DND-41 (cell line): ENCODE measurements around the gene PTPRD.
A peak's percentile ranks its signal among the peaks of the same experiment; 100 is the strongest.

Source experiments
- ATAC-seq: fragments of 200-7000 bp; cut with Tn5 transposase; 3 replicates; pipeline ENCODE4 v1.9.1; 2021; ENCODE audit warnings: low read depth; ENCODE audit not compliant: insufficient read depth
- DNase-seq: peaks from one replicate; pipeline ENCODE4 v3.0.0-alpha.2; 2020
- H2AFZ ChIP-seq: 2 replicates; pipeline ENCODE4 v1.6.0; 2012; ENCODE audit warnings: low read depth, low read length
- H3K27ac ChIP-seq: 2 replicates; pipeline ENCODE4 v1.5.1; 2012; ENCODE audit warnings: low read length, inconsistent platforms
- H3K27me3 ChIP-seq: fragments of 200-600 bp; sonication (generic); 2 replicates; pipeline ENCODE4 v1.6.0; 2012; ENCODE audit warnings: low read length, mild to moderate bottlenecking, inconsistent platforms; ENCODE audit not compliant: insufficient read depth, poor library complexity
- H3K36me3 ChIP-seq: 2 replicates; pipeline ENCODE4 v1.5.1; 2012; ENCODE audit warnings: low read length, inconsistent platforms; ENCODE audit not compliant: insufficient read depth
- H3K4me1 ChIP-seq: 2 replicates; pipeline ENCODE4 v1.5.1; 2012; ENCODE audit warnings: mild to moderate bottlenecking, low read length; ENCODE audit not compliant: insufficient read depth
- H3K4me2 ChIP-seq: 2 replicates; pipeline ENCODE4 v1.6.0; 2012; ENCODE audit warnings: mild to moderate bottlenecking, moderate library complexity, low read length, inconsistent platforms; ENCODE audit not compliant: insufficient read depth
- H3K4me3 ChIP-seq, 2 experiments: fragments of 200-600 bp in 1 of 2; shearing (Covaris generic) in 1 of 2; 2 replicates each; pipeline ENCODE4 v1.5.1; 2012 to 2016; ENCODE audit warnings: inconsistent platforms in 2 of 2, low read length in 2 of 2, mild to moderate bottlenecking in 2 of 2, low read depth in 1 of 2, moderate library complexity in 1 of 2
- H3K79me2 ChIP-seq: 2 replicates; pipeline ENCODE4 v1.6.0; 2012; ENCODE audit warnings: low read length, inconsistent platforms; ENCODE audit not compliant: insufficient read depth
- H3K9ac ChIP-seq: 2 replicates; pipeline ENCODE4 v1.6.0; 2012; ENCODE audit warnings: low read depth, mild to moderate bottlenecking, inconsistent platforms, low read length, moderate library complexity
- H3K9me3 ChIP-seq: 2 replicates; pipeline ENCODE4 v1.5.1; 2012; ENCODE audit warnings: low read length, moderate library complexity, mild to moderate bottlenecking, inconsistent platforms; ENCODE audit not compliant: insufficient read depth, severe bottlenecking
- H4K20me1 ChIP-seq: 2 replicates; pipeline ENCODE4 v1.6.0; 2012; ENCODE audit warnings: low read length; ENCODE audit not compliant: insufficient read depth
- CTCF ChIP-seq: IDR thresholded peaks from 2 replicates; pipeline ENCODE4 v1.5.1; 2012; ENCODE audit warnings: borderline replicate concordance, low read length, moderate library complexity, mild to moderate bottlenecking; ENCODE audit not compliant: poor library complexity, severe bottlenecking; ENCODE audit errors: extremely low read depth
- EZH2 ChIP-seq: IDR thresholded peaks from 3 replicates; pipeline ENCODE4 v1.6.1; 2012; ENCODE audit warnings: borderline replicate concordance, low read depth, mild to moderate bottlenecking, moderate library complexity, low read length, inconsistent platforms; ENCODE audit not compliant: severe bottlenecking

PTPRD gene

DNA sequence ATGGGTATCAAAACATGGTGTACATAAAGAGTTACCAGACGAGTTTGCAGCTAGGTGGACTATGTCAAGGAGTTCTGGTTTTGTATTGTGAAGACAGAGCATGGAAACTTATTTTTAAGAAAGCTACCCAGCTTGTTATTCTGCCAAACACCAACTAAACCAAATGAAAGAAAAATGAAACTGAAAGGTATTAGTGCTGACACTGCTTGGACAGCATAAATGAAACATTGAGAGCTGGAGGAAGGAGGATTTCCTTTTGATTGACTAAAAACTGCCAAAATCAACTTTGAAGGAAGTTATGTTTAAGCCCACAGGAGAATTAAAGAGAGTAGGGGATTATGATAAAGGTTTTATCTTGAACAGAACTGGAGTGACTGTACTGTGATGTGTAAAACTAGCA lies 766.2 kb downstream of the PTPRD start:
- Histone ChIP-seq H3K36me3 (no peaks in the 10 kb centered on the region), H3K4me1 (peaks cover 27% of the 10 kb centered on the region), H3K4me3 (peak overlapping the region in 1 of 2 experiments; percentile 46; a peak in 2 of 4 replicates), H3K79me2 (no peaks in the 10 kb centered on the region), H3K9ac (peak overlapping the region; percentile 45), H3K9me3 (no peaks in the 10 kb centered on the region), H3K27me3 (no peaks in the 10 kb centered on the region), H3K4me2 (peak overlapping the region; percentile 61), H3K27ac (peak overlapping the region; percentile 89), H2AFZ (peak overlapping the region; percentile 83), H4K20me1 (no peaks in the 10 kb centered on the region)
- ATAC-seq (peak; percentile 70; the same call in 2 of the 3 replicates), DNase-seq (no peak)
- TF ChIP-seq CTCF (no peak), EZH2 (no peak)

- H3K4me1 ChIP-seq = no peaks in the 10 kb centered on the region
- no peak overlapping the region for H3K27ac ChIP-seq
- no peak overlapping the region for H3K4me3 ChIP-seq
- H2AFZ ChIP-seq = no peak overlapping the region
- no peak overlapping the region for H3K9ac ChIP-seq
- TF ChIP-seq CTCF = no peak
- no peak for TF ChIP-seq EZH2
- H3K79me2 ChIP-seq = no peaks in the 10 kb centered on the region
- no peaks in the 10 kb centered on the region for H4K20me1 ChIP-seq
- ATAC-seq = no peak
- H3K36me3 ChIP-seq = no peaks in the 10 kb centered on the region
- no peak overlapping the region for H3K4me2 ChIP-seq
- no peak for DNase-seq
- H3K27me3 ChIP-seq = no peaks in the 10 kb centered on the region
- H3K9me3 ChIP-seq = no peaks in the 10 kb centered on the region
These were observed 792.4 kb downstream of the PTPRD start for GRCh38 chr9:9820436-9820835.

DNA sequence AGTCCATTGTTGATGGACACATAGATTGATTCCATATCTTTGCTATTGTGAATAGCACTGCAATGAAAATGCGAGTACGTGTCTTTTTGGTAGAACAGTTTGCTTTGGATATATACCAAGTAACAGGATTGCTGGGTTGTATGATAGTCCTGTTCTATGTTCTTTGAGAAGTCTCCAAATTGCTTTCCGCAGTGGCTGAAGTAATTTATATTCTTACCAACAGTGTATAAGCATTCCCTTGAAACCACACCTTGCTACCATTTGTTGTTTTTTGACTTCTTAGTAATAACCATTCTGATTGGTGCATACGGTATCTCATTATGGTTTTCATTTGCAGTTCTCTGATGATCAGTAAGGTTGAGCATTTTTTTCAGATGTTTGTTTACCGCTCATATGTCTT lies 792.9 kb downstream of the PTPRD start:
- Histone ChIP-seq H3K27ac (no peak overlapping the region), H3K79me2 (no peaks in the 10 kb centered on the region), H3K9ac (no peak overlapping the region), H2AFZ (no peak overlapping the region), H3K4me3 (no peak overlapping the region), H3K27me3 (no peaks in the 10 kb centered on the region), H3K9me3 (no peaks in the 10 kb centered on the region), H3K4me1 (no peaks in the 10 kb centered on the region), H3K4me2 (no peak overlapping the region), H3K36me3 (no peaks in the 10 kb centered on the region), H4K20me1 (no peaks in the 10 kb centered on the region)
- DNase-seq = no peak
- TF ChIP-seq CTCF (no peak), EZH2 (no peak)
- no peak for ATAC-seq

DNA sequence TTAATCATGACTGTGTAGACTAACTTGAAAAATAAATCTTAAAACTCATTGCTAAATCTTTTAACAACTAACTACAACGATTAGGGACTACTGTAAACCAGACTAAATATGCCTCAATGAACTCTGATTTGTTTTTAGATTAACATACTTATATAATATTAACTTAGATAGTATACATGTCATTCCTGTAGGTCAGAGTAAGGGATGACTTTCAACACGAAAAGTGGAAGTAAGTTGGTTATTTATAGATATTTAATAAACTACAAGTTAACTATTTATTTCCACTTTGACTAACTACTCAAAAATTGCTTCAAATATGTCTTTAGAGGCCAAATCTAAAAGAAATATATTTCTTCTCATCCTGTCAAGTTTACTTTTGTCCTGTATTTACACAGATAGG lies 795.6 kb downstream of the PTPRD start:
- TF ChIP-seq CTCF = no peak
- TF ChIP-seq EZH2 = no peak
- Histone ChIP-seq H3K4me3 (no peak overlapping the region), H2AFZ (no peak overlapping the region; the same call in 1 of the 2 replicates), H4K20me1 (no peaks in the 10 kb centered on the region), H3K27me3 (no peaks in the 10 kb centered on the region), H3K9me3 (no peaks in the 10 kb centered on the region), H3K27ac (no peak overlapping the region), H3K4me1 (no peaks in the 10 kb centered on the region), H3K79me2 (no peaks in the 10 kb centered on the region), H3K9ac (no peak overlapping the region), H3K4me2 (no peak overlapping the region), H3K36me3 (no peaks in the 10 kb centered on the region)
- no peak for ATAC-seq
- DNase-seq = no peak
